OCI-LY1 (cell line): ENCODE measurements around the gene HLTF.
"Not testable (repeated sequence)": the region's sequence is repeated elsewhere in the genome, so short reads cannot be mapped to it uniquely, and the experiment has no call there.

Experiments used
- H2AFZ ChIP-seq: fragments of 200-600 bp; sonication (generic), shearing (Covaris generic); 2 replicates; pipeline ENCODE4 v1.6.0; 2014; ENCODE audit warnings: antibody characterized with exemption, mild to moderate bottlenecking, low read length
- H3F3A ChIP-seq: fragments of 200-600 bp; sonication (generic), shearing (Covaris generic); 2 replicates; pipeline ENCODE4 v1.6.0; 2014; ENCODE audit warnings: mild to moderate bottlenecking, antibody characterized with exemption, low read length, moderate library complexity; ENCODE audit not compliant: insufficient read depth
- H3K27ac ChIP-seq: fragments of 200-600 bp; sonication (generic); 2 replicates; pipeline ENCODE4 v1.5.1; 2014; ENCODE audit warnings: low read length, mixed run types, mild to moderate bottlenecking, low read depth; ENCODE audit not compliant: poor library complexity, severe bottlenecking
- H3K27me3 ChIP-seq: fragments of 200-600 bp; sonication (generic); 2 replicates; pipeline ENCODE4 v1.6.0; 2014; ENCODE audit warnings: antibody characterized with exemption, mild to moderate bottlenecking, low read length, moderate library complexity; ENCODE audit not compliant: insufficient read depth
- H3K36me3 ChIP-seq: fragments of 200-600 bp; sonication (generic); 2 replicates; pipeline ENCODE4 v1.6.1; 2014; ENCODE audit warnings: mild to moderate bottlenecking, antibody characterized with exemption, low read length, moderate library complexity, mixed read lengths; ENCODE audit not compliant: insufficient read depth
- H3K4me1 ChIP-seq: fragments of 200-600 bp; sonication (generic); 2 replicates; pipeline ENCODE4 v1.5.1; 2014; ENCODE audit warnings: mild to moderate bottlenecking, low read length, moderate library complexity; ENCODE audit not compliant: insufficient read depth, severe bottlenecking
- H3K4me2 ChIP-seq: fragments of 200-600 bp; sonication (generic), shearing (Covaris generic); 2 replicates; pipeline ENCODE4 v1.6.1; 2014; ENCODE audit warnings: low read length
- H3K4me3 ChIP-seq: fragments of 200-600 bp; sonication (generic); 2 replicates; pipeline ENCODE4 v1.5.1; 2014; ENCODE audit warnings: low read length, low read depth, mild to moderate bottlenecking, mixed read lengths; ENCODE audit not compliant: poor library complexity, severe bottlenecking
- H3K79me2 ChIP-seq: fragments of 200-600 bp; shearing (Covaris generic); 2 replicates; pipeline ENCODE4 v1.6.1; 2016; ENCODE audit warnings: mixed run types, low read length, mixed read lengths; ENCODE audit not compliant: insufficient read depth
- H3K9ac ChIP-seq: fragments of 200-600 bp; sonication (generic), shearing (Covaris generic); 2 replicates; pipeline ENCODE4 v1.6.1; 2014; ENCODE audit warnings: mild to moderate bottlenecking, low read length, mixed read lengths
- H3K9me2 ChIP-seq: fragments of 200-600 bp; sonication (generic), shearing (Covaris generic); 2 replicates; pipeline ENCODE4 v1.6.1; 2014; ENCODE audit warnings: low read depth, mild to moderate bottlenecking, low read length, mixed read lengths
- H3K9me3 ChIP-seq: fragments of 200-600 bp; shearing (Covaris generic); 2 replicates; pipeline ENCODE4 v1.6.1; 2014; ENCODE audit warnings: low read length, mixed read lengths
- H4K20me1 ChIP-seq: fragments of 200-600 bp; sonication (generic), shearing (Covaris generic); 2 replicates; pipeline ENCODE4 v1.6.0; 2016; ENCODE audit warnings: mild to moderate bottlenecking, low read length; ENCODE audit not compliant: insufficient read depth
- EZH2 ChIP-seq: fragments of 200-600 bp; sonication (generic), shearing (Covaris generic); IDR thresholded peaks from 2 replicates; pipeline ENCODE4 v1.8.0; 2017; ENCODE audit warnings: borderline replicate concordance, mixed run types, mild to moderate bottlenecking, antibody characterized with exemption, low read length, moderate library complexity, mixed read lengths
- TF ChIP-seq, protein P1 (sequence below): fragments of 200-600 bp; sonication (generic), shearing (Covaris generic); IDR thresholded peaks from 2 replicates; pipeline ENCODE4 v1.5.1; 2017; ENCODE audit warnings: mild to moderate bottlenecking, antibody characterized with exemption, low read length, moderate library complexity, mixed read lengths

HLTF gene

GRCh38 chr3:149101154-149101553, 14.8 kb upstream of the HLTF start:
- no peaks in the 10 kb centered on the region for H3K4me1 ChIP-seq
- no peaks in the 10 kb centered on the region for H3K79me2 ChIP-seq
- H2AFZ ChIP-seq, result no peak overlapping the region
- no peaks in the 10 kb centered on the region for H3F3A ChIP-seq
- H3K4me2 ChIP-seq, result no peak overlapping the region
- 0 out of 2 replicates have a peak, but pooled peaks cover 2% of the 10 kb centered on the region for H3K9me3 ChIP-seq
- TF ChIP-seq EZH2, result no peak
- TF ChIP-seq, protein P1, sequence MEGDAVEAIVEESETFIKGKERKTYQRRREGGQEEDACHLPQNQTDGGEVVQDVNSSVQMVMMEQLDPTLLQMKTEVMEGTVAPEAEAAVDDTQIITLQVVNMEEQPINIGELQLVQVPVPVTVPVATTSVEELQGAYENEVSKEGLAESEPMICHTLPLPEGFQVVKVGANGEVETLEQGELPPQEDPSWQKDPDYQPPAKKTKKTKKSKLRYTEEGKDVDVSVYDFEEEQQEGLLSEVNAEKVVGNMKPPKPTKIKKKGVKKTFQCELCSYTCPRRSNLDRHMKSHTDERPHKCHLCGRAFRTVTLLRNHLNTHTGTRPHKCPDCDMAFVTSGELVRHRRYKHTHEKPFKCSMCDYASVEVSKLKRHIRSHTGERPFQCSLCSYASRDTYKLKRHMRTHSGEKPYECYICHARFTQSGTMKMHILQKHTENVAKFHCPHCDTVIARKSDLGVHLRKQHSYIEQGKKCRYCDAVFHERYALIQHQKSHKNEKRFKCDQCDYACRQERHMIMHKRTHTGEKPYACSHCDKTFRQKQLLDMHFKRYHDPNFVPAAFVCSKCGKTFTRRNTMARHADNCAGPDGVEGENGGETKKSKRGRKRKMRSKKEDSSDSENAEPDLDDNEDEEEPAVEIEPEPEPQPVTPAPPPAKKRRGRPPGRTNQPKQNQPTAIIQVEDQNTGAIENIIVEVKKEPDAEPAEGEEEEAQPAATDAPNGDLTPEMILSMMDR, result no peak
- no peaks in the 10 kb centered on the region for H3K9me2 ChIP-seq
- no peaks in the 10 kb centered on the region for H4K20me1 ChIP-seq
- no peak overlapping the region for H3K27ac ChIP-seq
- no peaks in the 10 kb centered on the region for H3K27me3 ChIP-seq
- H3K9ac ChIP-seq, result no peak overlapping the region
- H3K4me3 ChIP-seq, result no peak overlapping the region
- H3K36me3 ChIP-seq, result no peaks in the 10 kb centered on the region

GRCh38 chr3:149097987-149098386, 11.7 kb upstream of the HLTF start:
- not testable (repeated sequence) for H3K4me1 ChIP-seq, H3K9ac ChIP-seq, H3K27me3 ChIP-seq, H2AFZ ChIP-seq, H3K4me2 ChIP-seq, H3K9me3 ChIP-seq, H3K27ac ChIP-seq, H3K9me2 ChIP-seq, H3K4me3 ChIP-seq, H3F3A ChIP-seq, H4K20me1 ChIP-seq, H3K36me3 ChIP-seq, H3K79me2 ChIP-seq

- Histone ChIP-seq H3K4me1 (peaks cover 13% of the 10 kb centered on the region), H3K9ac (no peak overlapping the region), H3K36me3 (no peaks in the 10 kb centered on the region), H3K9me3 (no peaks in the 10 kb centered on the region), H3K4me2 (no peak overlapping the region), H3K27me3 (no peaks in the 10 kb centered on the region), H4K20me1 (no peaks in the 10 kb centered on the region), H2AFZ (no peak overlapping the region), H3K9me2 (no peaks in the 10 kb centered on the region), H3K4me3 (no peak overlapping the region), H3K27ac (no peak overlapping the region), H3K79me2 (no peaks in the 10 kb centered on the region), H3F3A (0 out of 2 replicates have a peak, but pooled peaks cover 5% of the 10 kb centered on the region)
- TF ChIP-seq, protein P1, result no peak
- no peak for TF ChIP-seq EZH2
Observed at GRCh38 chr3:149095487-149095886, 9.2 kb upstream of the HLTF start.

- H3K9me2 ChIP-seq, result no peaks in the 10 kb centered on the region
- H3K4me3 ChIP-seq, result no peak overlapping the region
- H4K20me1 ChIP-seq, result no peaks in the 10 kb centered on the region
- H3K27ac ChIP-seq, result no peak overlapping the region
- no peaks in the 10 kb centered on the region for H3K27me3 ChIP-seq
- no peaks in the 10 kb centered on the region for H3K36me3 ChIP-seq
- H3K9me3 ChIP-seq, result no peaks in the 10 kb centered on the region
- TF ChIP-seq EZH2, result no peak
- TF ChIP-seq, protein P1, result no peak
- no peak overlapping the region for H2AFZ ChIP-seq
- no peak overlapping the region for H3K4me2 ChIP-seq
- H3F3A ChIP-seq, result 0 out of 2 replicates have a peak, but pooled peaks cover 6% of the 10 kb centered on the region
- H3K4me1 ChIP-seq, result peaks cover 13% of the 10 kb centered on the region
- H3K9ac ChIP-seq, result no peak overlapping the region
- no peaks in the 10 kb centered on the region for H3K79me2 ChIP-seq
Observed at GRCh38 chr3:149091983-149092382, 5.7 kb upstream of the HLTF start.
